Breast epithelium (tissue), 4 donors: ENCODE measurements around the gene LIPG. TPM values are rescaled to one million over a fixed set of nuclear protein-coding genes. Genes with fewer than 3 reads are reported as not detected.

ENCODE experiments used
- DNase-seq, 2 donors: peaks; one replicate each; pipeline ENCODE4 v3.0.0-alpha.2; 2019; ENCODE audit warnings: low spot score in 2 of 2
- H3K27ac ChIP-seq, 2 donors: fragments of 200-600 bp; sonication (generic) in 1 of 2; one replicate each; pipeline ENCODE4 v1.5.1; 2016 to 2019; ENCODE audit warnings: mild to moderate bottlenecking in 1 of 2
- H3K27me3 ChIP-seq, 2 donors: fragments of 200-600 bp; sonication (generic) in 1 of 2; one replicate each; pipeline versions ENCODE4 v1.5.1 to v1.6.0; 2017 to 2019; ENCODE audit warnings: control low read depth in 1 of 2, mild to moderate bottlenecking in 1 of 2
- H3K36me3 ChIP-seq: fragments of 200-600 bp; one replicate; pipeline ENCODE4 v1.5.1; 2019
- H3K4me1 ChIP-seq, 2 donors: fragments of 200-600 bp; sonication (generic); one replicate each; pipeline ENCODE4 v1.5.1; 2016 to 2019; ENCODE audit warnings: control low read depth in 1 of 2
- H3K4me3 ChIP-seq, 3 donors: fragments of 200-600 bp; sonication (generic); 1 replicate in 2 of 3; 2 replicates in 1 of 3; pipeline ENCODE4 v1.5.1; 2016 to 2019; ENCODE audit warnings: mild to moderate bottlenecking in 3 of 3, moderate library complexity in 2 of 3
- H3K9me3 ChIP-seq, 2 donors: fragments of 200-600 bp; sonication (generic) in 1 of 2; one replicate each; pipeline ENCODE4 v1.5.1; 2016 to 2019; ENCODE audit warnings: control low read depth in 1 of 2
- POLR2A ChIP-seq: fragments of 450-650 bp; IDR thresholded peaks from one replicate; pipeline ENCODE4 v1.6.1; 2016; ENCODE audit warnings: antibody characterized with exemption, mild to moderate bottlenecking, moderate library complexity
- POLR2AphosphoS5 ChIP-seq, 3 donors: sonication (generic); formaldehyde crosslinking; IDR thresholded peaks; one replicate each; pipeline ENCODE4 v1.6.1; 2017; ENCODE audit warnings: antibody characterized with exemption in 3 of 3
- intact Hi-C: fragments of 100-400 bp; cut with DNase I; formaldehyde crosslinking; loops from one replicate; pipeline ENCODE4 v1.15.1; 2023; ENCODE audit warnings: low total_unique reads
- total RNA-seq, 3 donors: library from RNA; depleted of rRNA; stranded (reverse); fragments of >200 nt; gene quantifications; one replicate each; pipeline ENCODE4 v1.1.0, GENCODE V29; 2016
- TF ChIP-seq, protein P1 (sequence below), 3 donors: fragments of 450-650 bp; IDR thresholded peaks; one replicate each; pipeline ENCODE4 v1.5.1; 2016 to 2017; ENCODE audit warnings: antibody characterized with exemption in 3 of 3, mild to moderate bottlenecking in 3 of 3, moderate library complexity in 3 of 3

Gene LIPG
- total RNA-seq, 3 donors from 2014 or later = 0.16 to 1.6 (median 0.44) TPM

DNA sequence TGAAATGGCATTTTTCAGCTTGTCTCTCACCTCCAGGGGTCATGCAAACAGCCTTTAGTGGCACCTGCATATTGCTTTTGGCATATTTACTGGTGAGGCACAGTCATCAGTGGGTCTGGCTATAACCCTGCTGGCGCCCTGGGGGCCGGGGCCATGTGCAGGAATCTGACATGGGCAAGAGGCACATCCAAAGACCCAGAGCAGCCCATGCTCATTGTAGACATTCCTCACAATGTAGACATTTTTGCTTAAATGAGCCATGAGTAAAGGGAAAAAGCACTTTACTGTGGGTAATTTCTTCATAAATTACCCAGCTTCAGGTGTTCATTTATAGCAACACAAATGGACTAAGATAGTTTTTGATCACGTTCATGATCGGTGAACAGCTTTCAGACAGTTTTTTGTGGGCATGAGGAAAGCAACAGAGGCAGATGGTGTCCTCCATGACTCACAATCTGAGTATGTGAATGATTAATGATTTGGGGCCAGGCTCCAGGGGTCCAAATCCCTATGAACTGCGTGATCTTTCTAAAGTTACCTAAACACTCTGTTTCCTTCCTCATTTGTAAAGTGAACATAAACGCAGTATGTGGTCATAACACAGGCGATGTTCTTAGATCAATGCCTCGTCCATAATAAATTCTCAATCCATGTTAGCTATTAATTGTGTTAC, 85.8 kb downstream of the LIPG start:
- intact Hi-C loops = no loop called here
- no peaks in the 10 kb centered on the region for H3K9me3 ChIP-seq
- no peak for DNase-seq
- no peaks in the 10 kb centered on the region for H3K27me3 ChIP-seq
- no peak for TF ChIP-seq POLR2AphosphoS5 (IDR thresholded peaks at IDR 0.05)
- TF ChIP-seq, protein P1, sequence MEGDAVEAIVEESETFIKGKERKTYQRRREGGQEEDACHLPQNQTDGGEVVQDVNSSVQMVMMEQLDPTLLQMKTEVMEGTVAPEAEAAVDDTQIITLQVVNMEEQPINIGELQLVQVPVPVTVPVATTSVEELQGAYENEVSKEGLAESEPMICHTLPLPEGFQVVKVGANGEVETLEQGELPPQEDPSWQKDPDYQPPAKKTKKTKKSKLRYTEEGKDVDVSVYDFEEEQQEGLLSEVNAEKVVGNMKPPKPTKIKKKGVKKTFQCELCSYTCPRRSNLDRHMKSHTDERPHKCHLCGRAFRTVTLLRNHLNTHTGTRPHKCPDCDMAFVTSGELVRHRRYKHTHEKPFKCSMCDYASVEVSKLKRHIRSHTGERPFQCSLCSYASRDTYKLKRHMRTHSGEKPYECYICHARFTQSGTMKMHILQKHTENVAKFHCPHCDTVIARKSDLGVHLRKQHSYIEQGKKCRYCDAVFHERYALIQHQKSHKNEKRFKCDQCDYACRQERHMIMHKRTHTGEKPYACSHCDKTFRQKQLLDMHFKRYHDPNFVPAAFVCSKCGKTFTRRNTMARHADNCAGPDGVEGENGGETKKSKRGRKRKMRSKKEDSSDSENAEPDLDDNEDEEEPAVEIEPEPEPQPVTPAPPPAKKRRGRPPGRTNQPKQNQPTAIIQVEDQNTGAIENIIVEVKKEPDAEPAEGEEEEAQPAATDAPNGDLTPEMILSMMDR (IDR thresholded peaks at IDR 0.05) = no peak
- TF ChIP-seq POLR2A = no peak
- no peaks in the 10 kb centered on the region for H3K36me3 ChIP-seq
- no peak overlapping the region for H3K27ac ChIP-seq
- no peaks in the 10 kb centered on the region for H3K4me1 ChIP-seq
- no peak overlapping the region for H3K4me3 ChIP-seq

DNA sequence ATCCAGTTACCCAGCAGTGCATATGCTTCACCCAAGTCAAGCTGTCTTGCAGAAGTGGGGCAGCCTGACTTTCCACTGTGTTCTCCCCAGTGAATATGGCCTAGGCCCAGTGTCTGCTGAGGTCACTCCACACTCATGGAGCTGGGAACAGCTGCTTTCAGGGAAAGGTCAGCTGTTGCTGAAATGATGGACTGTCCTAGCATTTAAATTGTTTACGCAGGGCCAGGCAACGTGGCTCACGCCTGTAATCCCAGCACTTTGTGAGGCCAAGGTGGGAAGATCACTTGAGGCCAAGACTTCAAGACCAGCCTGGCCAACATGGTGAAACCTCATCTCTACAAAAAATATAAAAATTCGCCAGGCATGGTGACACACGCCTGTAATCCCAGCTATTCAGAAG, 86.5 kb downstream of the LIPG start:
- Histone ChIP-seq H3K9me3 (no peaks in the 10 kb centered on the region), H3K36me3 (no peaks in the 10 kb centered on the region), H3K4me3 (no peak overlapping the region), H3K27ac (no peak overlapping the region), H3K27me3 (no peaks in the 10 kb centered on the region), H3K4me1 (no peaks in the 10 kb centered on the region)
- no peak for TF ChIP-seq POLR2A
- TF ChIP-seq POLR2AphosphoS5 (IDR thresholded peaks at IDR 0.05) = no peak
- TF ChIP-seq, protein P1 (IDR thresholded peaks at IDR 0.05) = no peak
- intact Hi-C loops = no loop called here
- DNase-seq = no peak

Other genes with a start within 250 kb of the LIPG start
- gene DYM, start 101.4 kb upstream of the LIPG start, total RNA-seq = 10 to 100 TPM; 60.3 to 70.2 (median 64.3) TPM
- 10 to 100 TPM; 25.8 to 31.1 (median 28.5) TPM for gene C18orf32, start 74.8 kb upstream of the LIPG start, total RNA-seq
- 1,000 to 10,000 TPM; 1,519 to 3,223 (median 2,778) TPM for gene RPL17, start 69.6 kb upstream of the LIPG start, total RNA-seq